SK-N-SH treated with all-trans-retinoic acid at 6 μM for 48 hours (cell line): ENCODE measurements around the gene VPS13C.

Source experiments
- ARNTL ChIP-seq: fragments of 450-650 bp; formaldehyde crosslinking; IDR thresholded peaks from 2 replicates; pipeline ENCODE4 v1.5.0; 2020; ENCODE audit warnings: low read depth, mild to moderate bottlenecking, moderate library complexity, borderline replicate concordance
- CSDC2 ChIP-seq: fragments of 250-450 bp; sonication (Bioruptor Pico); IDR thresholded peaks from 2 replicates; pipeline ENCODE4 v1.5.0; 2020; ENCODE audit warnings: mild to moderate bottlenecking, moderate library complexity
- GLIS3 ChIP-seq: fragments of 250-450 bp; sonication (Bioruptor Pico); IDR thresholded peaks from 2 replicates; pipeline ENCODE4 v1.5.0; 2020; ENCODE audit warnings: mild to moderate bottlenecking, moderate library complexity
- PPARA ChIP-seq: fragments of 250-450 bp; sonication (Bioruptor Pico); IDR thresholded peaks from 2 replicates; pipeline ENCODE4 v1.5.0; 2020; ENCODE audit warnings: mild to moderate bottlenecking, borderline replicate concordance
- RARB ChIP-seq: fragments of 250-450 bp; sonication (Bioruptor Pico); IDR thresholded peaks from 2 replicates; pipeline ENCODE4 v1.8.0; 2021; ENCODE audit warnings: mild to moderate bottlenecking, moderate library complexity
- TCF4 ChIP-seq: fragments of 250-450 bp; sonication (Bioruptor Pico); IDR thresholded peaks from 2 replicates; pipeline ENCODE4 v1.8.0; 2021; ENCODE audit warnings: mild to moderate bottlenecking, moderate library complexity, borderline replicate concordance
- TOX ChIP-seq: fragments of 250-450 bp; sonication (Bioruptor Pico); IDR thresholded peaks from 2 replicates; pipeline ENCODE4 v1.8.0; 2021; ENCODE audit warnings: mild to moderate bottlenecking, moderate library complexity, borderline replicate concordance
- ZFP3 ChIP-seq: fragments of 250-450 bp; sonication (Bioruptor Pico); IDR thresholded peaks from 2 replicates; pipeline ENCODE4 v1.5.0; 2020; ENCODE audit warnings: mild to moderate bottlenecking, moderate library complexity
- ZNF565 ChIP-seq: fragments of 450-650 bp; formaldehyde crosslinking; conservative IDR thresholded peaks from 2 replicates; pipeline ENCODE4 v1.5.0; 2020; ENCODE audit warnings: low read depth, mild to moderate bottlenecking, moderate library complexity
- TF ChIP-seq, protein P1 (sequence below): fragments of 250-450 bp; sonication (Bioruptor Pico); IDR thresholded peaks from 2 replicates; pipeline ENCODE4 v1.5.1; 2020; ENCODE audit warnings: low read depth, mild to moderate bottlenecking, moderate library complexity
- TF ChIP-seq, protein P2 (sequence below): fragments of 250-450 bp; sonication (Bioruptor Pico); IDR thresholded peaks from 2 replicates; pipeline ENCODE4 v1.8.0; 2021; ENCODE audit warnings: low read depth, mild to moderate bottlenecking, moderate library complexity, borderline replicate concordance

DNA sequence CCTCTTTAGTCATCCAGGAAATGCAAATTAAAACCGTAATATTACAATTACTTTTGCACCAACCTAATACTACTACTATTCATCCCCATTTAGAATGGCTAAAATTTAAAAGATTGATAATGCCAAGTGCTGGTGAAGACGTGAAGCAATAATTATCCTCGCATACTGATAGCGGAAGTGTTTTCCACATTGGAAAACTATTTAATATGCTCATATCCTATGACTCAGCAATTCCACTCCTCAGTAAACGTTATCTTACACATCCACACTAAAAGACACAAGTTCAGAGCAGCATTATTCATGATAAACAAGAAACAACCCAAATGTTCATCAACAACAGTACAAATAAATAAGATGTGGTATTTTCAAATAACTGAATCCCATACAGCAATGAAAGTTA lies 70.6 kb downstream of the VPS13C start:
- TF ChIP-seq CSDC2 (CRISPR knock-in tag) (no peak), TOX (no peak), TCF4 (CRISPR knock-in tag) (no peak), GLIS3 (CRISPR knock-in tag) (no peak), ZNF565 (CRISPR knock-in tag) (no peak), ZFP3 (CRISPR knock-in tag) (no peak), ARNTL (no peak), RARB (CRISPR knock-in tag) (no peak), PPARA (CRISPR knock-in tag) (no peak)
- TF ChIP-seq, protein P1, sequence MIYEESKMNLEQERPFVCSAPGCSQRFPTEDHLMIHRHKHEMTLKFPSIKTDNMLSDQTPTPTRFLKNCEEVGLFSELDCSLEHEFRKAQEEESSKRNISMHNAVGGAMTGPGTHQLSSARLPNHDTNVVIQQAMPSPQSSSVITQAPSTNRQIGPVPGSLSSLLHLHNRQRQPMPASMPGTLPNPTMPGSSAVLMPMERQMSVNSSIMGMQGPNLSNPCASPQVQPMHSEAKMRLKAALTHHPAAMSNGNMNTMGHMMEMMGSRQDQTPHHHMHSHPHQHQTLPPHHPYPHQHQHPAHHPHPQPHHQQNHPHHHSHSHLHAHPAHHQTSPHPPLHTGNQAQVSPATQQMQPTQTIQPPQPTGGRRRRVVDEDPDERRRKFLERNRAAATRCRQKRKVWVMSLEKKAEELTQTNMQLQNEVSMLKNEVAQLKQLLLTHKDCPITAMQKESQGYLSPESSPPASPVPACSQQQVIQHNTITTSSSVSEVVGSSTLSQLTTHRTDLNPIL (CRISPR knock-in tag), result no peak
- TF ChIP-seq, protein P2, sequence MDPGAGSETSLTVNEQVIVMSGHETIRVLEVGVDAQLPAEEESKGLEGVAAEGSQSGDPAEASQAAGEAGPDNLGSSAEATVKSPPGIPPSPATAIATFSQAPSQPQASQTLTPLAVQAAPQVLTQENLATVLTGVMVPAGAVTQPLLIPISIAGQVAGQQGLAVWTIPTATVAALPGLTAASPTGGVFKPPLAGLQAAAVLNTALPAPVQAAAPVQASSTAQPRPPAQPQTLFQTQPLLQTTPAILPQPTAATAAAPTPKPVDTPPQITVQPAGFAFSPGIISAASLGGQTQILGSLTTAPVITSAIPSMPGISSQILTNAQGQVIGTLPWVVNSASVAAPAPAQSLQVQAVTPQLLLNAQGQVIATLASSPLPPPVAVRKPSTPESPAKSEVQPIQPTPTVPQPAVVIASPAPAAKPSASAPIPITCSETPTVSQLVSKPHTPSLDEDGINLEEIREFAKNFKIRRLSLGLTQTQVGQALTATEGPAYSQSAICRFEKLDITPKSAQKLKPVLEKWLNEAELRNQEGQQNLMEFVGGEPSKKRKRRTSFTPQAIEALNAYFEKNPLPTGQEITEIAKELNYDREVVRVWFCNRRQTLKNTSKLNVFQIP (CRISPR knock-in tag), result no peak
